DND-41 (cell line): ENCODE data around the gene CCNI2.

Experiments used
- EZH2 ChIP-seq: IDR thresholded peaks from 3 replicates; pipeline ENCODE4 v1.6.1; 2012; ENCODE audit warnings: borderline replicate concordance, low read depth, mild to moderate bottlenecking, moderate library complexity, low read length, inconsistent platforms; ENCODE audit not compliant: severe bottlenecking
- TF ChIP-seq, protein P1 (sequence below): IDR thresholded peaks from 2 replicates; pipeline ENCODE4 v1.5.1; 2012; ENCODE audit warnings: borderline replicate concordance, low read length, moderate library complexity, mild to moderate bottlenecking; ENCODE audit not compliant: poor library complexity, severe bottlenecking; ENCODE audit errors: extremely low read depth

- TF ChIP-seq, protein P1, sequence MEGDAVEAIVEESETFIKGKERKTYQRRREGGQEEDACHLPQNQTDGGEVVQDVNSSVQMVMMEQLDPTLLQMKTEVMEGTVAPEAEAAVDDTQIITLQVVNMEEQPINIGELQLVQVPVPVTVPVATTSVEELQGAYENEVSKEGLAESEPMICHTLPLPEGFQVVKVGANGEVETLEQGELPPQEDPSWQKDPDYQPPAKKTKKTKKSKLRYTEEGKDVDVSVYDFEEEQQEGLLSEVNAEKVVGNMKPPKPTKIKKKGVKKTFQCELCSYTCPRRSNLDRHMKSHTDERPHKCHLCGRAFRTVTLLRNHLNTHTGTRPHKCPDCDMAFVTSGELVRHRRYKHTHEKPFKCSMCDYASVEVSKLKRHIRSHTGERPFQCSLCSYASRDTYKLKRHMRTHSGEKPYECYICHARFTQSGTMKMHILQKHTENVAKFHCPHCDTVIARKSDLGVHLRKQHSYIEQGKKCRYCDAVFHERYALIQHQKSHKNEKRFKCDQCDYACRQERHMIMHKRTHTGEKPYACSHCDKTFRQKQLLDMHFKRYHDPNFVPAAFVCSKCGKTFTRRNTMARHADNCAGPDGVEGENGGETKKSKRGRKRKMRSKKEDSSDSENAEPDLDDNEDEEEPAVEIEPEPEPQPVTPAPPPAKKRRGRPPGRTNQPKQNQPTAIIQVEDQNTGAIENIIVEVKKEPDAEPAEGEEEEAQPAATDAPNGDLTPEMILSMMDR: no peak
- TF ChIP-seq EZH2: no peak
Measured at GRCh38 chr5:132742158-132742557, 5.1 kb upstream of the CCNI2 start.
